ENCODE data around the gene CD8A. TPM values are rescaled to one million over a fixed set of nuclear protein-coding genes. Genes with fewer than 3 reads are reported as not detected.

The CD8A gene
- total RNA-seq, 6 experiments from 2014 or later = not detected

GRCh38 chr2:86815611-86816010, 24.9 kb upstream of the CD8A start:
- no peaks in the 10 kb centered on the region for H3K4me1 Mint-ChIP-seq (ENCODE audit: low read depth)
- no peak for DNase-seq
- no peaks in the 10 kb centered on the region for H3K36me3 Mint-ChIP-seq (ENCODE audit: low read depth)
- TF ChIP-seq, protein P1, sequence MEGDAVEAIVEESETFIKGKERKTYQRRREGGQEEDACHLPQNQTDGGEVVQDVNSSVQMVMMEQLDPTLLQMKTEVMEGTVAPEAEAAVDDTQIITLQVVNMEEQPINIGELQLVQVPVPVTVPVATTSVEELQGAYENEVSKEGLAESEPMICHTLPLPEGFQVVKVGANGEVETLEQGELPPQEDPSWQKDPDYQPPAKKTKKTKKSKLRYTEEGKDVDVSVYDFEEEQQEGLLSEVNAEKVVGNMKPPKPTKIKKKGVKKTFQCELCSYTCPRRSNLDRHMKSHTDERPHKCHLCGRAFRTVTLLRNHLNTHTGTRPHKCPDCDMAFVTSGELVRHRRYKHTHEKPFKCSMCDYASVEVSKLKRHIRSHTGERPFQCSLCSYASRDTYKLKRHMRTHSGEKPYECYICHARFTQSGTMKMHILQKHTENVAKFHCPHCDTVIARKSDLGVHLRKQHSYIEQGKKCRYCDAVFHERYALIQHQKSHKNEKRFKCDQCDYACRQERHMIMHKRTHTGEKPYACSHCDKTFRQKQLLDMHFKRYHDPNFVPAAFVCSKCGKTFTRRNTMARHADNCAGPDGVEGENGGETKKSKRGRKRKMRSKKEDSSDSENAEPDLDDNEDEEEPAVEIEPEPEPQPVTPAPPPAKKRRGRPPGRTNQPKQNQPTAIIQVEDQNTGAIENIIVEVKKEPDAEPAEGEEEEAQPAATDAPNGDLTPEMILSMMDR (IDR thresholded peaks at IDR 0.05) = no peak
- H3K9me3 Mint-ChIP-seq = no peaks in the 10 kb centered on the region
- H3K27ac Mint-ChIP-seq = no peak overlapping the region
- no peak overlapping the region for H3K4me3 Mint-ChIP-seq
- H3K27me3 Mint-ChIP-seq (ENCODE audit: insufficient read depth) = peaks cover 14% of the 10 kb centered on the region

GRCh38 chr2:86809481-86810121, 18.9 kb upstream of the CD8A start:
- H3K27me3 Mint-ChIP-seq (ENCODE audit: insufficient read depth) = peaks cover 12% of the 10 kb centered on the region
- H3K27ac Mint-ChIP-seq = no peak overlapping the region
- no peak overlapping the region for H3K4me3 Mint-ChIP-seq
- H3K9me3 Mint-ChIP-seq = no peaks in the 10 kb centered on the region
- no peak for DNase-seq
- TF ChIP-seq, protein P1 (IDR thresholded peaks at IDR 0.05) = no peak
- H3K36me3 Mint-ChIP-seq (ENCODE audit: low read depth) = no peaks in the 10 kb centered on the region
- H3K4me1 Mint-ChIP-seq (ENCODE audit: low read depth) = peaks cover 15% of the 10 kb centered on the region

DNA sequence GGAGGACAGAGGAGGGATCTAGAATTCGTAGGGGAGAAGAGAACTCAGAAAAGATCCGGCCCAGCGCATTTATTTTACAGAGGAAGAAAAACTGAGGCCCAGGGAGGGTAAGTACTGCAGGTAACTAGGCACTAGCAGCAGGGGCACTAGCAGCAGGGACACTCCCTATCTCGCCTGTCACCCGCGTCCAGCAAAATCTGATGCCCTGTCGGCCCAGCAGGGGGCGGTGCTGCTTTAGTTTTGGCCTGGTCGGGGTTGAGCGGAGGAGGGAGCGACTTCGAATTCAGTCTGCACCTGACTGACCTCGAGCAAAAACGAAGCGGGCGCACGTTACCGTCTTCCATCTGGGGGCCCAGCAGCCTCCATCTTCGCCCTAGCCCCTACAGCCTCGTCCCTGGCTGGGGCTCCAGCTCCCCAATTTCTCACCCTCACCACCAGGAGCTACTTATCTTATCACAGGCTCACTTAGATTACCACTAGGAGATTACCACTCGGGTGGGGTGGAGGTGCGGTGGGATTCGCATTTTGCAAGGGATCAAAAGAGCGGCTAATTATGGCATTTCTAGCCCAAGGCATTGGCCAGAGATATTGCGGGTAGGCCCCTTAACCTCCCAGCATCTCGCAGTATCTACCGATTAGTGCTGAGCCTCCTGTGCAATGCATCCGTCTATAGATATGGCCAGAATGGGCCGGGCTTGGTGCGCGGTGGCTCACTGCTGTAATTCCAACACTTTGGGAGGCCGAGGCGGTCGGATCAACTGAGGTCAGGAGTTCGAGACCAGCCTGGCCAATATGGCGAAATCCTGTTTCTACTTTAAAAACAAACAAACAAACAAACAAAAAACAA, 17.8 kb upstream of the CD8A start:
- H3K27me3 Mint-ChIP-seq (ENCODE audit: insufficient read depth) = peaks cover 12% of the 10 kb centered on the region
- no peak overlapping the region for H3K27ac Mint-ChIP-seq
- H3K4me3 Mint-ChIP-seq = peak overlapping the region; percentile 87
- peak; percentile 73 for DNase-seq
- no peaks in the 10 kb centered on the region for H3K36me3 Mint-ChIP-seq (ENCODE audit: low read depth)
- H3K9me3 Mint-ChIP-seq = no peaks in the 10 kb centered on the region
- TF ChIP-seq, protein P1 (IDR thresholded peaks at IDR 0.05) = peak; percentile 95
- peaks cover 15% of the 10 kb centered on the region for H3K4me1 Mint-ChIP-seq (ENCODE audit: low read depth)

DNA sequence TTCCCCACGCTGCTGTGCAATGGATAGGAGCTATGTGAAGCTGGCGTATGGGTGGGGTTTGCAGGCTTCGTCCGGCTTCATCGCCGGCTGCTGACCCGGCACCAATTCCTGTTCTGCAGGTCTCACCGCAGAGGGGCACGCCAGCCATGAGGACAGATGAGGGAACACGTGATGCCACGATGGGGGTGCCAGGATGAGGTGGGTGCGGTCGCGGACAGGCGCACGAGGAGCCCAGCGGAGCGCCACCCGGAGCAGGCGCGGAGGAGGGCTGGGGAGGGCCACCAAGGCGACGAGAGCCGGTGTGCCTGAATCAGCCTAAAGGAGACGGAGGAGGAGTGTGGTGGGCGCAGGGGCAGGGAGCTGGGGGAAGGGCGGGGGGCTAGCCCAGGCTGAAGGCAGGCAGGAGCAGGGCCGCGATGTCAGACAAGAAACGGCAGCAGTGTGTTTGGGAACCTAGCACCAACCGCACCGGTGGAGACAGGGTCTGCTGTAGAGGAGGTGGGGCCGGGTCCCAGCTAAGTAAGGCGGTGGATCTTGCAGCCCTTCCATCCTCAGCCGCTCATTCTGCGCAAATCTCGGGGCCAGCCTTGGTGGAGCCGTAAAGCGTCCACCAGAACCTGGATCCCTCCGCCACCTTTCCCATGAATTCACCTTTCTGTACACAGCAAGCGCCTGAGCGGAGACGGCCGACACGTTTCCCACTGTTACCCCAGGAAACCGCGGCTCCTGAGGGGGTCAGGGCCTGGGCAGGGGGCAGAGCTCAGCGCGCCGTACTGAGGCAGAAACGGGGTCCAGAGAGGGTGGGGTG, 17.0 kb upstream of the CD8A start:
- no peak for DNase-seq
- Mint-ChIP-seq H3K27ac (no peak overlapping the region), H3K27me3 (ENCODE audit: insufficient read depth) (peaks cover 12% of the 10 kb centered on the region)

DNA sequence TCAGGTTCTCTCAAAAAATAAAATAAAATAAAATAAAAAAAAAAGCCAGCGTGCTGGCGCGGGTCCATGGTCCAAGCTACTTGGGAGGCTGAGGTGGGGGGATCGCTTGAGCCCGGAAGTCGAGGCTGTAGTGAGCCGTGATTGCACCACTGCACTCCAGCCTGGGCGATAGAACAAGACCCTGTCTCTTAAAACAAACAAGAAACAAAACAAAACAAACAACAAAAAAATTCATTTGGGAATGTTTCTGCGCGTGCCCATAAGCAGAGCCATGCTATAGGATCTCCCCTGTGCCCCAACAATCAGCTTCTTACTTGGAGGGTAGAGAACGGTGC, 16.4 kb upstream of the CD8A start:
- H3K4me1 Mint-ChIP-seq (ENCODE audit: low read depth) = peaks cover 15% of the 10 kb centered on the region
- peaks cover 10% of the 10 kb centered on the region for H3K27me3 Mint-ChIP-seq (ENCODE audit: insufficient read depth)
- H3K36me3 Mint-ChIP-seq (ENCODE audit: low read depth) = no peaks in the 10 kb centered on the region
- TF ChIP-seq, protein P1 (IDR thresholded peaks at IDR 0.05) = no peak
- H3K9me3 Mint-ChIP-seq = no peaks in the 10 kb centered on the region
- peak overlapping the region; percentile 87 for H3K4me3 Mint-ChIP-seq
- no peak for DNase-seq
- H3K27ac Mint-ChIP-seq = no peak overlapping the region

More for the DNA sequence above, 17.0 kb upstream of the CD8A start:
- TF ChIP-seq, protein P1 (IDR thresholded peaks at IDR 0.05) = no peak
- Mint-ChIP-seq H3K4me1 (ENCODE audit: low read depth) (peaks cover 15% of the 10 kb centered on the region), H3K36me3 (ENCODE audit: low read depth) (no peaks in the 10 kb centered on the region), H3K4me3 (peak overlapping the region; percentile 87), H3K9me3 (no peaks in the 10 kb centered on the region)
